ENCODE data around the gene CXorf49B. TPM values are rescaled to one million over a fixed set of nuclear protein-coding genes. Genes with fewer than 3 reads are reported as not detected.

The CXorf49B gene
- total and polyA plus RNA-seq, 9 of the 15 experiments (the other 6 are each of a cell fraction or from before 2014, with no cell fraction given), result not detected

GRCh38 chrX:71809886-71810285, 46.7 kb downstream of the CXorf49B start:
- peaks cover 0 to 22% of the 10 kb centered on the region in 2 experiments; a peak in 2 of 5 replicates for H3K27me3 ChIP-seq (ENCODE audit: control insufficient read depth in 2 of 2, insufficient read depth in 2 of 2, low read length in 2 of 2)
- POLR2A ChIA-PET, result no interaction called here
- no peak overlapping the region for H3K4me2 ChIP-seq (ENCODE audit: insufficient read depth, low read length)
- intact Hi-C loops (cut with micrococcal nuclease) (no loop called here), in situ Hi-C loops (cut with MboI) (no loop called here)
- no peaks in the 10 kb centered on the region for H3K79me2 ChIP-seq (ENCODE audit: control insufficient read depth, insufficient read depth, low read length)
- no peaks in the 10 kb centered on the region for H3K36me3 ChIP-seq (ENCODE audit: control insufficient read depth, insufficient read depth, low read length)
- CTCF ChIA-PET (ENCODE audit: low intra/inter-chr PET ratio), result no interaction called here
- H2AFZ ChIP-seq (ENCODE audit: low read depth, low read length), result no peak overlapping the region
- no peaks in the 10 kb centered on the region for H4K20me1 ChIP-seq (replicated peaks; ENCODE audit: control insufficient read depth, insufficient read depth, low read length)
- no peak overlapping the region for H3K9ac ChIP-seq (ENCODE audit: insufficient read depth in 1 of 2, low read depth in 2 of 2, low read length in 2 of 2)
- no peak for ATAC-seq
- no peak overlapping the region for H3K4me3 ChIP-seq
- H3K9me3 ChIP-seq (replicated peaks; ENCODE audit: control insufficient read depth, insufficient read depth, low read depth, low read length), result no peaks in the 10 kb centered on the region
- TF ChIP-seq FOSL1 (tag; conservative IDR thresholded peaks at IDR 0.05), result peak; percentile 26; the same call in 1 of the 2 replicates
- TF ChIP-seq PHF21A (IDR thresholded peaks at IDR 0.05; ENCODE audit: borderline replicate concordance, low read depth), result no peak
- TF ChIP-seq NR4A1 (CRISPR knock-in tag; IDR thresholded peaks at IDR 0.05), result no peak
- TF ChIP-seq NR4A1 (tag; IDR thresholded peaks at IDR 0.05), result no peak
- H3K27ac ChIP-seq (ENCODE audit: extremely low read depth, low read depth, low read length), result no peak overlapping the region
- no peaks in the 10 kb centered on the region for H3K4me1 ChIP-seq (replicated peaks in 1 of 2; ENCODE audit: control insufficient read depth in 2 of 2, insufficient read depth in 2 of 2, low read length in 2 of 2)
- FAIRE-seq, result no peak
- no peak for DNase-seq (ENCODE audit: extremely low read depth in 1 of 4, low spot score in 3 of 4)
- H3K9me1 ChIP-seq (ENCODE audit: control insufficient read depth, insufficient read depth, low read length), result no peaks in the 10 kb centered on the region
- BruUV-seq (replicated peaks), result no TSS peak
- 2% methylated on average over 10 of the region's 10 CpGs for WGBS (ENCODE audit: insufficient coverage, low coverage, missing lambda C conversion rate)

- no peak overlapping the region for H3K9ac ChIP-seq (ENCODE audit: insufficient read depth in 1 of 2, low read depth in 2 of 2, low read length in 2 of 2)
- no peak overlapping the region for H3K27ac ChIP-seq (ENCODE audit: extremely low read depth, low read depth, low read length)
- WGBS (ENCODE audit: insufficient coverage, low coverage, missing lambda C conversion rate), result 2% methylated on average over 13 of the region's 25 CpGs
- no peak overlapping the region for H3K4me3 ChIP-seq
- BruUV-seq (replicated peaks), result no TSS peak
- in situ Hi-C loops (cut with MboI), result no loop called here
- ATAC-seq (no peak), FAIRE-seq (no peak), DNase-seq (ENCODE audit: extremely low read depth in 1 of 4, low spot score in 3 of 4) (no peak)
- H3K9me3 ChIP-seq (replicated peaks; ENCODE audit: control insufficient read depth, insufficient read depth, low read depth, low read length), result no peaks in the 10 kb centered on the region
- H3K79me2 ChIP-seq (ENCODE audit: control insufficient read depth, insufficient read depth, low read length), result no peaks in the 10 kb centered on the region
- no peak overlapping the region for H3K4me2 ChIP-seq (ENCODE audit: insufficient read depth, low read length)
- ChIA-PET POLR2A (no interaction called here), CTCF (ENCODE audit: low intra/inter-chr PET ratio) (no interaction called here)
- H2AFZ ChIP-seq (ENCODE audit: low read depth, low read length), result no peak overlapping the region
- peaks cover 0 to 40% of the 10 kb centered on the region in 2 experiments; a peak in 2 of 5 replicates for H3K27me3 ChIP-seq (ENCODE audit: control insufficient read depth in 2 of 2, insufficient read depth in 2 of 2, low read length in 2 of 2)
- H3K9me1 ChIP-seq (ENCODE audit: control insufficient read depth, insufficient read depth, low read length), result no peaks in the 10 kb centered on the region
- no peaks in the 10 kb centered on the region for H3K36me3 ChIP-seq (ENCODE audit: control insufficient read depth, insufficient read depth, low read length)
- H3K4me1 ChIP-seq (replicated peaks in 1 of 2; ENCODE audit: control insufficient read depth in 2 of 2, insufficient read depth in 2 of 2, low read length in 2 of 2), result no peaks in the 10 kb centered on the region
- no peaks in the 10 kb centered on the region for H4K20me1 ChIP-seq (replicated peaks; ENCODE audit: control insufficient read depth, insufficient read depth, low read length)
- intact Hi-C loops (cut with micrococcal nuclease), result no loop called here
- TF ChIP-seq FOXK1 (CRISPR knock-in tag; IDR thresholded peaks at IDR 0.05; ENCODE audit: borderline replicate concordance), result no peak
- no peak for TF ChIP-seq TCFL5 (CRISPR knock-in tag; conservative IDR thresholded peaks at IDR 0.05)
- no peak for TF ChIP-seq ZNF561 (CRISPR knock-in tag; conservative IDR thresholded peaks at IDR 0.05)
- no peak for TF ChIP-seq YBX1 (IDR thresholded peaks at IDR 0.05)
- TF ChIP-seq ZNF436 (CRISPR knock-in tag; IDR thresholded peaks at IDR 0.05), result no peak
- TF ChIP-seq MXI1 (IDR thresholded peaks at IDR 0.05; ENCODE audit: low read depth, low read length), result no peak
- TF ChIP-seq BCOR (IDR thresholded peaks at IDR 0.05), result no peak
- TF ChIP-seq EP300 (IDR thresholded peaks at IDR 0.05; ENCODE audit: low read length), result no peak
- TF ChIP-seq CREB3 (tag; conservative IDR thresholded peaks at IDR 0.05; ENCODE audit: low read depth), result no peak
- TF ChIP-seq POLR2B (IDR thresholded peaks at IDR 0.05; ENCODE audit: low read depth, partially characterized antibody), result no peak
Measured at GRCh38 chrX:71814123-71814912, 51.2 kb downstream of the CXorf49B start.
